Measurements from ENCODE around the gene CHSY1. TPM values are rescaled to one million over a fixed set of nuclear protein-coding genes. Genes with fewer than 3 reads are reported as not detected.

The CHSY1 gene
- total and polyA plus RNA-seq, 10 donors = 6.8 to 99.5 (median 52.8) TPM

DNA sequence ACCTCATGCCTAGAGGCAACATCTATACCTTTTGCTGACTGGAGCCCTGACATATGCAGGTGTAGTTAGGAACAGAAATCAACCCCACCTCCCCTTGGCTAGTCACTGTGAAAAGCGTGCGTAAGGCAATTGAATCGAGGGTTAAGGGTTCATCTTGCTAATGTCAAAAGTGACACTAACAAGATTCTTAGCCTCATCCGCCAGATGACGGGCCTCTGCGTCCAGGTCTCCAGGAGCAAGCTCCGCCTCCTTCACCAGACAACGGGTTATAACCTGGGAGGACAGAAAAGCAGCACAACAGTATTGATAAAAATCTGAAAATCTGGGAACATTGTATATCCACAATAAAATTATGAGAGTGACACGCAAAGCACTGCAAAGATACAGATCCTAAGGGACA lies 20.7 kb upstream of the CHSY1 start:
- Histone ChIP-seq H3K4me3 (no peak overlapping the region), H3K9me3 (no peaks in the 10 kb centered on the region), H3K36me3 (peaks cover 0 to 80% (median 63%) of the 10 kb centered on the region in 6 donors), H3K4me1 (peaks cover 12 to 29% (median 20%) of the 10 kb centered on the region in 6 donors), H3K27me3 (replicated peaks in 1 of 7) (no peaks in the 10 kb centered on the region), H3K27ac (no peak overlapping the region)
- TF ChIP-seq POLR2A (IDR thresholded peaks at IDR 0.05) = no peak
- TF ChIP-seq, protein P1, sequence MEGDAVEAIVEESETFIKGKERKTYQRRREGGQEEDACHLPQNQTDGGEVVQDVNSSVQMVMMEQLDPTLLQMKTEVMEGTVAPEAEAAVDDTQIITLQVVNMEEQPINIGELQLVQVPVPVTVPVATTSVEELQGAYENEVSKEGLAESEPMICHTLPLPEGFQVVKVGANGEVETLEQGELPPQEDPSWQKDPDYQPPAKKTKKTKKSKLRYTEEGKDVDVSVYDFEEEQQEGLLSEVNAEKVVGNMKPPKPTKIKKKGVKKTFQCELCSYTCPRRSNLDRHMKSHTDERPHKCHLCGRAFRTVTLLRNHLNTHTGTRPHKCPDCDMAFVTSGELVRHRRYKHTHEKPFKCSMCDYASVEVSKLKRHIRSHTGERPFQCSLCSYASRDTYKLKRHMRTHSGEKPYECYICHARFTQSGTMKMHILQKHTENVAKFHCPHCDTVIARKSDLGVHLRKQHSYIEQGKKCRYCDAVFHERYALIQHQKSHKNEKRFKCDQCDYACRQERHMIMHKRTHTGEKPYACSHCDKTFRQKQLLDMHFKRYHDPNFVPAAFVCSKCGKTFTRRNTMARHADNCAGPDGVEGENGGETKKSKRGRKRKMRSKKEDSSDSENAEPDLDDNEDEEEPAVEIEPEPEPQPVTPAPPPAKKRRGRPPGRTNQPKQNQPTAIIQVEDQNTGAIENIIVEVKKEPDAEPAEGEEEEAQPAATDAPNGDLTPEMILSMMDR (IDR thresholded peaks at IDR 0.05 in 8 of 11, conservative IDR thresholded peaks at IDR 0.05 in 3 of 11) = no peak
- WGBS, 5 donors = 91 to 94% (median 93%) methylated on average over 9 of the region's 9 CpGs
- DNase-seq = no peak
- intact Hi-C loops (cut with DNase I; ENCODE audit: low total_unique reads) = no loop called here

DNA sequence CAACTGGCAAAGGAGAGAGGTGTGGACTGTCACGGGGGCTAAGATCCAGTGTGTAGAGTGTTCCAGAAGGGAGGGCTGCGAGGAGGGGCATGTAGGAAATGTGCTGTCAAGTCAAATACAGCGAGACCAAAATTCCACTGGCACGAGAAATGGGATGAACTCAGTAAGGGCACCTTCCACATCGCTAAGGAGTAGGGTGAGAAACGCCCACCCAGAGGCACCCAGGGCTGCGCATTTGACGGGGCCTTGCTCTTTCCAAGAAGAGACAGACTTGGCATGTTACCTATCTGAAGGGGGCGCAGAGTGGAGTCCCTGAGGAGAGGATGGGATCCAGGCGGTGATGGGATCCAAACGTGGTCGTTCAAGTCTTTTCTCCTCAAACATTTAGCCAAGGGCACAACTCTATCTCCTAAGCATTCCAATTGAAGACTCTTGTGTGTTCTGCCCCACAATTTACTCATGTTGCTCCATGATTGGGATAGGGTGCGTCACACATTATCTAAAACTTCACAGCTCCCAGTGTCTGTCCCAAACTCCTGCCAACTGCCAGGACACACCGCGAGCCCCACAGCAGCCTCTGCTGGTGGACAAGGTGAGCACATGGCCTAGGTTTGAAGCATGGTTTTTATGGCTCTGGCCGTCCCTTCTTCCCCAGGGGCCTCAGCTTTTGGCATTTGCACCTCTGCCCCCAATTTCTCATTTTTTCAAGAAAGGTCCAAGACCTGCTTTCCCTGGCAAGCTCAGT lies 17.8 kb upstream of the CHSY1 start:
- Histone ChIP-seq H3K36me3 (peaks cover 0 to 66% (median 56%) of the 10 kb centered on the region in 6 donors), H3K4me1 (peaks cover 4 to 26% (median 10%) of the 10 kb centered on the region in 6 donors), H3K27ac (no peak overlapping the region), H3K9me3 (no peaks in the 10 kb centered on the region), H3K27me3 (replicated peaks in 1 of 7) (no peaks in the 10 kb centered on the region), H3K4me3 (no peak overlapping the region)
- intact Hi-C loops (cut with DNase I; ENCODE audit: low total_unique reads) = loop anchor here (10.0 kb wide), 1 partner anchor 645 kb away; no protein-coding TSS in a partner anchor
- no peak for DNase-seq
- WGBS, 5 donors = 90 to 93% (median 92%) methylated on average over 16 of the region's 16 CpGs
- no peak for TF ChIP-seq POLR2A (IDR thresholded peaks at IDR 0.05)
- peak in 2 of 3 donors; percentile 18 to 41 for TF ChIP-seq POLR2AphosphoS5 (IDR thresholded peaks at IDR 0.05)
- TF ChIP-seq, protein P1 (IDR thresholded peaks at IDR 0.05 in 8 of 11, conservative IDR thresholded peaks at IDR 0.05 in 3 of 11) = no peak

DNA sequence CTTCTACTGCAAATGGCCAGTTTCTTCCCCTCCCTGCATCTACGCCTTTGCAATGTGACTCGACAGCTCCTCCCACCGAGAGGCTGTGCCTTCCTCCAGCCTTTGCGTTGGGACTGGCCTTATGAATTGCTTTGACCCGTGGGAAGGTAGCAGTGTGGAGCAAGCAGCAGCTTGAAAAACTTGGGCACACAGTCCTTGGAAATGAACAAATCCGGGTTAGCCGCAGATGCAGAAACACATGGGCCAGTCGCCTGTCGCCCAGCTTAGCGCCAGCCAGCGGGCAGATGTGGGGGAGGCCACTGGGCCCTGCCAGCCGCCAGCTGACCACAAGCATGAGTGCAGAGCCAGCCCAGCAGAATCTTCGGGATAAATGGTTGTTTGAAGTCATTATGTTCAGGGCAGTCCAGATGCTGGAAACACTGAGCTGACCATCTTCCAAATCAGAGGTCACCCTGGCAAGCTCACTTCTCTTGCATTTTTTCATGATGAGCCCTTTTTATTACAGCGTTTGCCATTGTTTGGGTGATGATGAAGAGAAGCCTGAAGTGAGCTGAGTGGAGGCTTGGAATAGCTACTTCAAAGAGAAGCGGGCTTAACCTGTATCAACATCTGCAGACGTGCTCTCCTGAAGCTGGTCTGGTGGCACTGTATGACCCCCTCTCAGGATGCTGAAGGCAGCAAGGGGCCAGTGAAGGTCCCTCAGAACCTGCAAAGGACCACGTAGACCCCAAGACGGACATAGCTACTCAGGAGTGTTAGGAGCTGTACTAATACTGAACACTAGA lies 15.7 kb upstream of the CHSY1 start:
- 70 to 78% (median 72%) methylated on average over 17 to 18 of the region's 18 CpGs for WGBS, 5 donors
- intact Hi-C loops (cut with DNase I; ENCODE audit: low total_unique reads) = loop anchor here (10.0 kb wide), 1 partner anchor 643 kb away; no protein-coding TSS in a partner anchor
- TF ChIP-seq, protein P1 (IDR thresholded peaks at IDR 0.05 in 8 of 11, conservative IDR thresholded peaks at IDR 0.05 in 3 of 11) = no peak
- TF ChIP-seq POLR2AphosphoS5 (IDR thresholded peaks at IDR 0.05) = peak; percentile 58 to 76 (median 70)
- peak overlapping the region in 7 of 8 donors; percentile 48 to 70 (median 56) for H3K27ac ChIP-seq
- DNase-seq = no peak
- H3K4me1 ChIP-seq = peaks cover 8 to 36% (median 18%) of the 10 kb centered on the region in 6 donors
- no peaks in the 10 kb centered on the region for H3K9me3 ChIP-seq
- H3K4me3 ChIP-seq = no peak overlapping the region
- peaks cover 0 to 45% (median 36%) of the 10 kb centered on the region in 6 donors for H3K36me3 ChIP-seq
- H3K27me3 ChIP-seq (replicated peaks in 1 of 7) = no peaks in the 10 kb centered on the region

DNA sequence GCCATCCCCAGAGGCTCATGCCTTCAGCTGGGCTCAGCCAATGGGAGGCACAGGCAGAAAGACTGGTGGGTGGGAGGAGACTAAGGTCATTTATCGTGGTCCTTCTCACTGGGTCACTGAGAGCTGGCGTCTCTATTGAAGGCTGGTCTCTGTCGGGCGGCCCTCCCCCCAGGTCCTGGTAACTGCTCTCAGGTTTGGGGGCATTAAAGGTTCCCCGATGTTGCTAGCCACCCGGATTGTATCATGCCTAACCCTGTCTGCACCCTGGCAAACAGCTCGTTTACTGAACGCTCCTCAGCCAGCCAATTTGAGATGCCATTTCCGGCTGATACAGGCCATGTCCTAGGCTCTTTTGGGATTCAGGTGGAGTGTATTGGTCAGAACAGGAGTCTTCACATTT lies 14.9 kb upstream of the CHSY1 start:
- H3K27me3 ChIP-seq (replicated peaks in 1 of 7) = no peaks in the 10 kb centered on the region
- peaks cover 0 to 37% (median 28%) of the 10 kb centered on the region in 6 donors for H3K36me3 ChIP-seq
- H3K9me3 ChIP-seq = no peaks in the 10 kb centered on the region
- intact Hi-C loops (cut with DNase I; ENCODE audit: low total_unique reads) = loop anchor here (10.0 kb wide), 1 partner anchor 642 kb away; no protein-coding TSS in a partner anchor
- no peak for DNase-seq
- H3K27ac ChIP-seq = peak overlapping the region in 7 of 8 donors; percentile 32 to 70 (median 57)
- TF ChIP-seq POLR2AphosphoS5 (IDR thresholded peaks at IDR 0.05) (no peak), POLR2A (IDR thresholded peaks at IDR 0.05) (no peak)
- TF ChIP-seq, protein P1 (IDR thresholded peaks at IDR 0.05 in 8 of 11, conservative IDR thresholded peaks at IDR 0.05 in 3 of 11) = no peak
- peaks cover 8 to 36% (median 18%) of the 10 kb centered on the region in 6 donors for H3K4me1 ChIP-seq
- H3K4me3 ChIP-seq = no peak overlapping the region
- WGBS, 5 donors = 79 to 86% (median 84%) methylated on average over 9 of the region's 9 CpGs
